ENCODE measurements around the gene ATRNL1.
"Not testable (repeated sequence)": the region's sequence is repeated elsewhere in the genome, so short reads cannot be mapped to it uniquely, and the experiment has no call there.

DNA sequence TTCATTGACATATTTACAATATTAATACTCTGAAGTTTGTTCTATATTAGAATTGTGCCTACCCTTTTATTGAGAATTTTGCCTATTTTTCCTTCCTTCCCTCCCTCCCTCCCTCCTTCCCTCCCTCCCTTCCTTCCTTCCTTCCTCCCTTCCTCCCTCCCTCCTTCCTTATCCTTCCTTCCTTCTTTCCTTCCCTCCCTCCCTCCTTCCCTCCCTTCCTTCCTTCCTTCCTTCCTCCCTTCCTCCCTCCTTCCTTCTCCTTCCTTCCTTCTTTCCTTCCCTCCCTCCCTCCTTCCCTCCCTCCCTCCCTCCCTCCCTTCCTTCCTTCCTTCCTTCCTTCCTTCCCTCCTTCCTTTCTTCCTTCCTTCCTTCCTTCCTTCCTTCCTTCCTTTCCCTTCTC, 434.5 kb downstream of the ATRNL1 start:
- TF ChIP-seq, protein P1, sequence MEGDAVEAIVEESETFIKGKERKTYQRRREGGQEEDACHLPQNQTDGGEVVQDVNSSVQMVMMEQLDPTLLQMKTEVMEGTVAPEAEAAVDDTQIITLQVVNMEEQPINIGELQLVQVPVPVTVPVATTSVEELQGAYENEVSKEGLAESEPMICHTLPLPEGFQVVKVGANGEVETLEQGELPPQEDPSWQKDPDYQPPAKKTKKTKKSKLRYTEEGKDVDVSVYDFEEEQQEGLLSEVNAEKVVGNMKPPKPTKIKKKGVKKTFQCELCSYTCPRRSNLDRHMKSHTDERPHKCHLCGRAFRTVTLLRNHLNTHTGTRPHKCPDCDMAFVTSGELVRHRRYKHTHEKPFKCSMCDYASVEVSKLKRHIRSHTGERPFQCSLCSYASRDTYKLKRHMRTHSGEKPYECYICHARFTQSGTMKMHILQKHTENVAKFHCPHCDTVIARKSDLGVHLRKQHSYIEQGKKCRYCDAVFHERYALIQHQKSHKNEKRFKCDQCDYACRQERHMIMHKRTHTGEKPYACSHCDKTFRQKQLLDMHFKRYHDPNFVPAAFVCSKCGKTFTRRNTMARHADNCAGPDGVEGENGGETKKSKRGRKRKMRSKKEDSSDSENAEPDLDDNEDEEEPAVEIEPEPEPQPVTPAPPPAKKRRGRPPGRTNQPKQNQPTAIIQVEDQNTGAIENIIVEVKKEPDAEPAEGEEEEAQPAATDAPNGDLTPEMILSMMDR (IDR thresholded peaks at IDR 0.05) = not testable (repeated sequence)
- TF ChIP-seq EP300 (IDR thresholded peaks at IDR 0.05) = not testable (repeated sequence)

All from suprapubic skin (tissue), 3 donors.